Measurements from ENCODE around the gene MINDY3. TPM values are rescaled to one million over a fixed set of nuclear protein-coding genes. Genes with fewer than 3 reads are reported as not detected.

Gene MINDY3
- total RNA-seq, 1 experiment from 2014 or later = 40.3 TPM

DNA sequence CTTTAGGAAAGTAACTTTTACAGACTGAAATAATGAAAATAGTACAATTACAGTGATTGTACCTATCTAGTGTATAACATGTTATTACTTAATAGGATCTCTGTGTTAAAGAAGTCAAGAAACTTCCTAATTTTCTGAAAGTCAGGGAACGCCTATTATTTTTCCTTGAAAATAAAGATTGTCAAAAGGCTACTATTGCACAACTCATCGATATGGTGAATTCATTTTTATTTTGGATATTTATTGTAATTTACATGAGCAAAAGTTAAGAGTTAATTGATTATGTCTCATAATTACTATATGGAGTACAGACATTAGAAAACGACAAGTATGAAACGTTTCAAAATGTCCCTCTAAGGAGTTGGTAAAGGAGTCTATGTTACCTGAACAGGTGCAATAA, 12.8 kb downstream of the MINDY3 start:
- no peak overlapping the region for H3K4me3 ChIP-seq
- no peaks in the 10 kb centered on the region for H3K27me3 ChIP-seq (replicated peaks)
- peaks cover 20% of the 10 kb centered on the region for H3K36me3 ChIP-seq
- no peaks in the 10 kb centered on the region; the same call in 1 of the 2 replicates for H3K4me1 ChIP-seq (replicated peaks)
- H3K27ac ChIP-seq = no peak overlapping the region
- DNase-seq (ENCODE audit: low read depth in 1 of 2, low spot score in 2 of 2) = no peak
- H3K9me3 ChIP-seq (replicated peaks) = peaks cover 7% of the 10 kb centered on the region; the same call in 1 of the 2 replicates

DNA sequence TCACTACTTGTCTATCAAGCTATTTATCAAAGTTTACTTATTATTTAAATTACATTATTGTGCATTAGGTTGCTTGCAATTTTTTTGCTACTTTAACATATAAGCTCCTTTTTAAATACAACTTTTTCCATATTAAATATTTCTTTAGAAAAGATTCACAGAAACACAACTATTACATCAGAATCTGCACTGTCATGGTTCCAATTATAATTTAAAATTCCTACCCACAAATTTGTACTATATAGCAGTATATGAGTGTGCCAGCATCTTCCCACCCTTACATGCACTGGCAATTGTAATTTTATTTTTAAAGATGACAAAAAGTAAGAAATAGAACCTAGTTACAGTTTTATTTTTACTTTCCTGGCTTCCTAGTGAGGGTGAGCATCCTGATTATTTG, 15.8 kb downstream of the MINDY3 start:
- no peaks in the 10 kb centered on the region for H3K9me3 ChIP-seq (replicated peaks)
- H3K27ac ChIP-seq = no peak overlapping the region
- DNase-seq (ENCODE audit: low read depth in 1 of 2, low spot score in 2 of 2) = no peak
- no peaks in the 10 kb centered on the region for H3K4me1 ChIP-seq (replicated peaks)
- H3K4me3 ChIP-seq = no peak overlapping the region
- H3K36me3 ChIP-seq = peaks cover 9% of the 10 kb centered on the region
- no peaks in the 10 kb centered on the region for H3K27me3 ChIP-seq (replicated peaks)

DNA sequence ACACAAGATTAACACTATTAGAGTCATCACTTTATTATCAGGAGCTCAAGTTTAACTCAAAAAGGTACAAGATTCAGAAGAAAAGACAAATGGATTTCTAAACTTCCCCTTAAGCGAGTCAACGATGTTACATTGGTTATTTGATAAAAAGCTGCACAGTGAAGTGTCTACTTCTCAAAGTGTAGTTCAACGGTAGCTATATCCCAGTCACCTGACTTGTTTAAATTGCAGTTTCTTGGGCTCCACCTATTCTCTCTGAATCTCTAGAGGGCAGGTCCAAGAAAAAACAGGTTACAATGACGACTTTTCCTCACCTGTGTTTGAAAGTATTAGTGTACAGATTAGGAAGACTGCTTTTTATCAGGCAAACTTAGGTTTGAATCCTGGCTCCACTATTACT, 16.6 kb downstream of the MINDY3 start:
- no peaks in the 10 kb centered on the region for H3K27me3 ChIP-seq (replicated peaks)
- H3K27ac ChIP-seq = no peak overlapping the region
- no peaks in the 10 kb centered on the region for H3K4me1 ChIP-seq (replicated peaks)
- no peak overlapping the region for H3K4me3 ChIP-seq
- no peak for DNase-seq (ENCODE audit: low read depth in 1 of 2, low spot score in 2 of 2)
- H3K9me3 ChIP-seq (replicated peaks) = no peaks in the 10 kb centered on the region
- H3K36me3 ChIP-seq = peaks cover 9% of the 10 kb centered on the region

DNA sequence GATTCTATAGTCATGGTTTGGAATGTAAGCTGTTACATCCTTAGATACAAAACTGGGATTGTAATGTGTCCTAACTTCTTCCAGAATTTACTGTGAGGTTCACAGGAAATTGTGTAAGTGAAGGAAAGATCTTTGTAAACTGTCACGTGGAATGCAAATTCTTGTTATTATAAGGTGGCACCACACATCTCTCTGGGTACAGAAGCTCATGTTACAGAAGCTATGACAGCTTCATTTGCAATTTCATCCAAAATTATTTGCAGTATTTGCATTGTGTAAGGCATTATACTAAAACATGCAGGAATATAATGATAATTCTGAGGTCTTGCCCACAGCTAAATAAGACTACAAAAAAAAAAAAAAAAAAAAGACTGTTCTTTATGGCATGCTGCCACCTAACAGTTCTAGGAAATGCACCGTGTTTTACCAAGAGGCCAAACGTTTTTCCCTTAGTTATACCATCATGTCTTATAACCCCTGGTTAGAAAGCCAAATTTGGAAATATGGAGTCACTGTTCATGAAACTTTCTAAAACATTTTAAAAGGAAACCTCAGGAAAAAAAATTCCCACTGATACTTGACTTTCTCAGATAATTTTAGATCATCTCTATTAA, 17.6 kb downstream of the MINDY3 start:
- Histone ChIP-seq H3K4me3 (no peak overlapping the region), H3K4me1 (replicated peaks) (no peaks in the 10 kb centered on the region), H3K9me3 (replicated peaks) (no peaks in the 10 kb centered on the region), H3K36me3 (peaks cover 5% of the 10 kb centered on the region), H3K27me3 (replicated peaks) (no peaks in the 10 kb centered on the region), H3K27ac (no peak overlapping the region)
- no peak for DNase-seq (ENCODE audit: low read depth in 1 of 2, low spot score in 2 of 2)

DNA sequence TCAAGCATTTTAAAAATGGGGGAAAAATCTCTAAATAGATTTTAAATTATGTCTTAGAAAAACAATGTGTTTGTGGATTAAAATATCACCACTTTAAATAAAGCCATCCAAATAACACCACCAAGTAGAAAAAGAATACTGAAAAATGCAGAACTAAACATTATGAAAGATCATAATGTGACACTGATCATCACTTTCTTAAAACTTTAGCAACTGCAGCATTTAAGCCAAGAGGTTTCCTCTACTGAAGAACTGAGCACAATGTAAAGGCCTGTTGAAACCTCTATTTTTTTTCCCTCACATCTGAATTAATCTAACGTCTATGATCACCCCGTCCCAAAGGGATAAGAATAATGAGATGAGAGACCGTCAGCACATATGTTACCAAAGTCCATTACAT, 18.6 kb downstream of the MINDY3 start:
- DNase-seq (ENCODE audit: low read depth in 1 of 2, low spot score in 2 of 2) = no peak
- no peaks in the 10 kb centered on the region for H3K36me3 ChIP-seq
- H3K27me3 ChIP-seq (replicated peaks) = no peaks in the 10 kb centered on the region
- no peak overlapping the region for H3K4me3 ChIP-seq
- H3K27ac ChIP-seq = no peak overlapping the region
- H3K4me1 ChIP-seq (replicated peaks) = no peaks in the 10 kb centered on the region
- no peaks in the 10 kb centered on the region for H3K9me3 ChIP-seq (replicated peaks)

DNA sequence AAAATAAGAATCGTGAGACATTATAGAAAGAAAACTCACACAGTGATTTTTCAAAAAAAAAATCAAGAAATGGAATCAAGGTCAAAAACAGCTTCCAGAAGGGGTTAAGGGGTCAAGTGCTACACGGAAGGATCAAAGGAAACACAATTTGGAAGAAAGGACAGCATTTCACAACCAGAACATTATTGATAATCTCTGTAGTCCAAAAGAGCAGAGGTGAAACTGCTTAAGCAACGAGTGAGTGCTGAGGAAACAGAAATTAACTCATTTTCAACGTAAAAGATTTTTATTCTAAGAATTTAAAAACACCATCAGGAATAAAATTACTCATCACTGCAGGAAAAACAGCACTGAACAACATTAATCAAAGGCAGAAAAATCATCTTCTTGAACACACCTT, 23.5 kb downstream of the MINDY3 start:
- Histone ChIP-seq H3K27ac (no peak overlapping the region), H3K9me3 (replicated peaks) (no peaks in the 10 kb centered on the region), H3K4me1 (replicated peaks) (no peaks in the 10 kb centered on the region), H3K36me3 (peaks cover 12% of the 10 kb centered on the region), H3K4me3 (no peak overlapping the region), H3K27me3 (replicated peaks) (no peaks in the 10 kb centered on the region)
- no peak for DNase-seq (ENCODE audit: low read depth in 1 of 2, low spot score in 2 of 2)

DNA sequence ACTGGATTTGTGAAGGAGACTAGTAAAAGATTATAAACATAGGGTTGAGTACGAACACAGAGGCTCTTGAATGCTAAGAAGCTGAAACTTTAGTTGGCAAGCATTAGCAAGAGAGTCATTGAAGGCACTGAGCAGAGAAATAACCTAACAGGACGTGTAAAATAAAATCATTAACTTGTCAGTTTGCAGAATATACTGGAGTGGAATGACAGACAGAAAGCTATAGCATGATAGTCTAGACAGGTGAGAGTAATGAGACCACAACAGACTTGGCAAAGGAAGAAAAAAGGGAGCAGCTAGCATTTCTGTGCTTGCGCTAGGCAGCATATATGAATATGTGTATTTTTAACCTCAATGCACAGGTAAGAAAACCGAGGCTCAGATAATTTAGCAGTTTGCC, 30.8 kb downstream of the MINDY3 start:
- peaks cover 19% of the 10 kb centered on the region for H3K36me3 ChIP-seq
- no peaks in the 10 kb centered on the region for H3K9me3 ChIP-seq (replicated peaks)
- DNase-seq (ENCODE audit: low read depth in 1 of 2, low spot score in 2 of 2) = no peak
- no peaks in the 10 kb centered on the region for H3K4me1 ChIP-seq (replicated peaks)
- no peak overlapping the region for H3K4me3 ChIP-seq
- no peaks in the 10 kb centered on the region for H3K27me3 ChIP-seq (replicated peaks)
- no peak overlapping the region for H3K27ac ChIP-seq

DNA sequence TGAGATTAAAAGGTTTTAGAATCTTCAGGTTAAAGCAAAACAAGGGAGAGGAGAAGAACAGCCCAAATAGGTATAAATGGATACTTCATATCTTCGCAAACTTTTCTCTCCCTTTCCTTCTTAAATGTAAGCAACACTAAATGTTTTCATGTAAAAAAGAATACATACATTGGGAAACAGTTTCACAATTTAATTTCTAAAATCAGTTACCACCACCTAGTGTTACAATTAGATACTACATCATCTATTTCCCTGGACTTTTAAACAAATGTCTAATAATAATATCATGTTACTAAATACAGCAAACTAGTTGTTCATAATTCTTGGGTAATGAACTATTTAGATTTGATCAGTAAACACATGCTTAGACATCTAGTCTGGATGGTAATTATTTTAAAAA, 35.8 kb downstream of the MINDY3 start:
- H3K9me3 ChIP-seq (replicated peaks) = no peaks in the 10 kb centered on the region
- H3K27ac ChIP-seq = no peak overlapping the region
- H3K36me3 ChIP-seq = peaks cover 15% of the 10 kb centered on the region
- peak in 1 of 2 experiments; percentile 8 for DNase-seq (ENCODE audit: low read depth in 1 of 2, low spot score in 2 of 2)
- no peaks in the 10 kb centered on the region for H3K27me3 ChIP-seq (replicated peaks)
- H3K4me3 ChIP-seq = no peak overlapping the region
- H3K4me1 ChIP-seq (replicated peaks) = no peaks in the 10 kb centered on the region

DNA sequence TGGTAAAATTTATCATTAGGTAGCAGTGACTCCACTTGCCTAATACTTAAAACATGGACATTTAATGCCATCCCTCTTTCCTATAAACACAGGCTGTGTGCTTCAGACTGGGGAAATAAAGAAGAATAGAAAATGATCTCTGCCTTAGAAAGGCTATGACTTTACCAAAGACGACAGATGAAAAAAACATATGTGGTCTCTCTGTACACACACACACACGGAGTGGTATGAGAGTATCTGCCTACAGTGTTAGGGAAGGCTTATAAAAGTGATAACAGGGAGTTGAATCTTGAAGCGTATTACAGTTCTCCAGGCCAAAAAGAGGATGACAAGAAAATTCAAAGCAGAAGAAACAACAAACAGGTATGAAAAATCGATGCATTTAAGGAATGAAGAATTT, 38.2 kb downstream of the MINDY3 start:
- DNase-seq (ENCODE audit: low read depth in 1 of 2, low spot score in 2 of 2) = no peak
- no peak overlapping the region for H3K27ac ChIP-seq
- peaks cover 15% of the 10 kb centered on the region for H3K36me3 ChIP-seq
- H3K4me1 ChIP-seq (replicated peaks) = no peaks in the 10 kb centered on the region
- H3K4me3 ChIP-seq = no peak overlapping the region
- H3K9me3 ChIP-seq (replicated peaks) = no peaks in the 10 kb centered on the region
- H3K27me3 ChIP-seq (replicated peaks) = no peaks in the 10 kb centered on the region

DNA sequence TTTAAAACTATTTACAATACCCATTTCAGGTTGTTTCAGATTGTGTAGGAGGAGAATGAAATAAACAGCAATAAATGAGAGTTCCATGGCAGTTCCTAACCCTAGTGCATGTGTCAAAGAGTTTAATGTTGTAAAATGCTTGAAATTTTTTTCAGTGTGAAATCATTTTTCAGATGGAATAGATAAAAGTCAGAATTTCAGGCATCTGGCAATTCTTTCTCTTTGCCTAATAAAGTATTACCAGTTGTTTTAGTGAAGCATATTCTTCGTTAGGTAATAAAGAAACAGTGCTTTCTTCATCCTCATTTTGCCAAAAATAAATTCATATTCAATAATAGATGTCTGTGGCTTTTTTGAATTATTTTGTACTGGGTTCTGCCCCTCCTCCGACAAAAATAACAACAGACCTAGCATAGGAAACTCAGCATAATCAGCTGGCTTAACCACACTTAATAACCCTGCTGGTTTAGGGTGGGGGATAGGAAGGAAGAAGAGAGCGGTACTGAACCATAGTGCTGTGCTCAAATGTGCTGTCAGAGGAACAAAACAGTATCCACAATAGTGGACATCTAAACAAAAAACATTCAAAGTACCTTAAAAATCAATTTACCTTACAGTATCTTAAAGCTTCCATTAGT, 39.1 kb downstream of the MINDY3 start:
- Histone ChIP-seq H3K4me1 (replicated peaks) (no peaks in the 10 kb centered on the region), H3K36me3 (peaks cover 15% of the 10 kb centered on the region), H3K4me3 (no peak overlapping the region), H3K9me3 (replicated peaks) (no peaks in the 10 kb centered on the region), H3K27ac (no peak overlapping the region), H3K27me3 (replicated peaks) (no peaks in the 10 kb centered on the region)
- no peak for DNase-seq (ENCODE audit: low read depth in 1 of 2, low spot score in 2 of 2)

DNA sequence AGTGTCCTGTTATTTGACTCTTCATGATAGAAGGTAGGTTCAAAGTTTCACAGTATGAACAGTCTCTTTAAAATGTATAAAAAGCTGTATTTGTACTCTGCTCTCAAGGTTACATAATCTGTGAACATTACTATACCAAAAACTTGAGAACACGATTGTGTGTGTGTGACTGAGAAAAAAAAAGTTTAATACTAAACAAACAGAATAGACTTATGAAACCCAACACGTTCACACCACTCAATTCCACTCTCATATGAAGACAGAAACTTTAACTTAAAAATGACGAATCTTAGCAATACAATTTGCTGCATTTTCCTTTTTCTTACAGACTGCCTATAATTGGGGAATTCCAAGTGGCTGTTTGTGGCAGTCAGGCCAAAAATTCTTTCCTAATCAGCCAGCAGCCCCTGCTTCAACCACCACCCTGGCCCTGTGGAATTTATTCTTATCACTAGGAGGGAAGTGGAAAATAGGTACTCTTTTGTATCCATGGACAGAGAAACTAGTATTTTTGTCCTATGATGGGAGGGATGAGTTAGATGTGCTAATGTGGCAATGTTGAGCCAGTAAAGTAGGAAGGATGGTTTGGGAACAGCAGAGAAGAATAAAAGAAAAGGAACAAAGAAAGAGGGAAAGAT, 42.8 kb downstream of the MINDY3 start:
- no peaks in the 10 kb centered on the region for H3K27me3 ChIP-seq (replicated peaks)
- H3K9me3 ChIP-seq (replicated peaks) = no peaks in the 10 kb centered on the region
- no peak overlapping the region for H3K4me3 ChIP-seq
- H3K4me1 ChIP-seq (replicated peaks) = peaks cover 5% of the 10 kb centered on the region
- peaks cover 18% of the 10 kb centered on the region for H3K36me3 ChIP-seq
- no peak for DNase-seq (ENCODE audit: low read depth in 1 of 2, low spot score in 2 of 2)
- H3K27ac ChIP-seq = no peak overlapping the region

DNA sequence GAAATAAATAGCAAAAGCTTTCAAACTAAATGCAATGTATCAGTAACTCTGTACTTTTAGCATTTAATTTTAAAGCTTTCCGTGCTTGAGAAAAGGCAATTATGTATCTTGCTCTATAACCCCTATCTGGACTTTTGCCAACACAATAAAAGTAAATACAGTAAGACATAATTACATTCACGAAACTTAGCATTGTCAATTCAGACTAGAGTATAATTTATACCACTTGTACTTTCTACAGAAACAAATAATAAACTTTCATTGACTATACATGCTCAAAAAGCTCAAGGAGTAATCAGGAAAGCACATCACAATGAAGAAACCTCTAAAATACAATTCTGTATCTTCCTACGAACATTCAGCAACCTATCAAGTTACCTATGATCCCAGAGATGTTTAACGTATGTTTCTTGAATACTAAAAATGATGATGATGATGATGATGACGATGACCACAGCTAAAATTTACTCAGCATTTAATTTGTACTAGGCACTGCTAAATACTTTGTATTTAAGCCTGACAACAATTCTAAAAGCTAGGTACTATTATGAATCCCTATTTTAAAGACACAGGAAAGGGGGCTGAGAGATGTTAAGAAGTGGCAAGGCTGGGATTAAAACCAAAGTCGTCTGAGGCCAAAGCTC, 44.9 kb downstream of the MINDY3 start:
- Histone ChIP-seq H3K4me1 (replicated peaks) (peaks cover 5% of the 10 kb centered on the region), H3K9me3 (replicated peaks) (no peaks in the 10 kb centered on the region), H3K36me3 (peaks cover 12% of the 10 kb centered on the region), H3K4me3 (no peak overlapping the region), H3K27me3 (replicated peaks) (no peaks in the 10 kb centered on the region), H3K27ac (no peak overlapping the region)
- DNase-seq (ENCODE audit: low read depth in 1 of 2, low spot score in 2 of 2) = no peak

DNA sequence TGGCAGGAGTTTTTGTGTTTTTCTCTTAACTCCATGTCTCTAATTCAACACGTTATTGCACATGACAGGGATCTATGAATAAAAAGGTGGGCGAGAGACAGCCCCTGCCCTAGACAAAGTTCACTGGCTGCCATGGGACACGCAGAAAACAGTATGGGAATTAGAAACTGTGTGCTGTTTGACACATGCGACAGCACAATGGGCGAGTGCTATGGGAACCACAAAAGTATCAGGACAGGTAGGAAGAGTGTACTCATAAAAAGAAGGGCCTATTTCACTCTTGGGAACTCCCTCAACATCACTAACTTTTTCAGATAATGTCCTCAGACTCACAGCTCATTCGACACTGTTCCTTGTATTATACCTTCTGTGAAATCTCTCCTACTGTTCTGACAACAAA, 45.7 kb downstream of the MINDY3 start:
- no peaks in the 10 kb centered on the region for H3K27me3 ChIP-seq (replicated peaks)
- no peak overlapping the region for H3K4me3 ChIP-seq
- no peak for DNase-seq (ENCODE audit: low read depth in 1 of 2, low spot score in 2 of 2)
- no peaks in the 10 kb centered on the region for H3K9me3 ChIP-seq (replicated peaks)
- H3K27ac ChIP-seq = no peak overlapping the region
- H3K4me1 ChIP-seq (replicated peaks) = peaks cover 5% of the 10 kb centered on the region
- H3K36me3 ChIP-seq = peaks cover 10% of the 10 kb centered on the region

DNA sequence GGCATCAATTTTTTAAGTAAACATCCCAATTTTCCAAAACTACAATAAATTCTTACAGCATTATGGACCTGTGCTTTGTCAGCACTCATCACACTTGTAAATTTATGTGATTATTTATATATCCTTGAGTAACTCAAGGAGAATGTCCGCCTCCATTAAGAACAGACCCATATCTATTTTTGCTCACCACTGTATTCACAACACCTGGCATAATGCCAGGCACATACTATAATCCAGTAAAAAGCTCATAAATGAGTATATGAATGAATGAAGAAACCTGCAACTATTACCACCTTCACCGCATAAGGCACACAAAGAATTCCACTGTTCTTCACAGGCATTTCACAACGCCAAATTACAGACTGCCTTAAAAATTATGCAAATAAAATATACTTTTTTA, 46.9 kb downstream of the MINDY3 start:
- no peak overlapping the region for H3K27ac ChIP-seq
- H3K4me1 ChIP-seq (replicated peaks) = peaks cover 5% of the 10 kb centered on the region
- no peaks in the 10 kb centered on the region for H3K27me3 ChIP-seq (replicated peaks)
- no peaks in the 10 kb centered on the region for H3K9me3 ChIP-seq (replicated peaks)
- peaks cover 17% of the 10 kb centered on the region for H3K36me3 ChIP-seq
- H3K4me3 ChIP-seq = no peak overlapping the region
- no peak for DNase-seq (ENCODE audit: low read depth in 1 of 2, low spot score in 2 of 2)

Measured in SJSA1 (cell line).